ENCODE results near the gene CBX4. TPM values are rescaled to one million over a fixed set of nuclear protein-coding genes. Genes with fewer than 3 reads are reported as not detected.

CBX4 gene
- total and polyA plus RNA-seq, 2 of the 13 experiments (the other 11 are each of a cell fraction or from before 2014, with no cell fraction given): 25.8 to 50.8 TPM

DNA sequence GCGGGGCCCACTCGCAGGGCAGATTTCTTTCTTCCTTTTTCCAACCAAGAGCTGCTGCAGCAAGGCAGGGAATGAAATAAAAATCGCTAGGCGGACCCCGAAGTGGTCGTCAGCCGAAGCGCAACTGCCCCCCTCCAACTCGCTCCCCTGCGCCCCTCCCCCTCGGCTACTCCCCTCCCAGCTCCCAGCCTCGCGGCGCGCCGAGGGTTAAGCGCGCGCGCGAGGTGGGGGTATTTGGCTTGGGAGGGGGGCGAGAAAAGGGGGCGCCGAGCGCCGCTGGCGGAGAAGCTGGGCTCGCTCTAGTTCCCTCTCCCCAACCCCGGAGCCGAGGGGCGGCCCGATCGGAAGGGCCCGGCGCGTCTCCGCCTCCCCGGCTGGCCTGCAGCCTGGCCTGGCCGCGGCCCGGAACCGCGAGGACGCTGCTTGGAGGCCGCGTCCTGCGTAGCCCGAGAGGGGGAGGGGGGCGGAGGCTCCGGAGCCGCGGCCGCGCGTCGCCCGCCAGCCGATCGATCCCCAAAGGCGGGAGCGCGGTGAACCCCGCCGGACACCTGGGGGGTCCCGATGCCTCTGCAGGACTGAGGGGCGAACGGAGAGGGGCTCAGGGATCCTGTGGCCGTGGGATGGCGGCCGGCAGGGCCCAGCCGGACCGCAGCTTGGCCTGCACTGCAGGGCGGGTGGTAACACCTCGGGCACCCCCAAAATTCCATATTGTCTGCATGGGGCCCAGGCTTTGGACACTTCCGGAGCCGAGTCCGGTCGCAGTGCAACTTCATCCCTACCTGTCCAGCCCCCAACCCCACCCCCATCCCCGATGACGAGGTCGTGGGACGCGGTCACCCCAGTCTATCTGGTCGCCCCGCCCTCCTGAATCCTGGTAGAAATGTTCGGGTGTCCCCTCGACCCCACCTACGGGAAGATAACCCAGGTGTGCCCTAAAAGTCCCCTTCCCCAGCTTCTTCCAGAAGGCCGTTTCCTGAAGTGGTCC, 4.9 kb upstream of the CBX4 start (continued):
- TF ChIP-seq TSC22D2 (CRISPR knock-in tag; IDR thresholded peaks at IDR 0.05; ENCODE audit: borderline replicate concordance) (0 out of 2 replicates have a peak, but pooled peaks have one; percentile 56), ATM (IDR thresholded peaks at IDR 0.05; ENCODE audit: borderline replicate concordance) (no peak), ZNF460 (CRISPR knock-in tag; IDR thresholded peaks at IDR 0.05; ENCODE audit: borderline replicate concordance) (no peak), CBX5 (CRISPR knock-in tag; IDR thresholded peaks at IDR 0.05; ENCODE audit: borderline replicate concordance) (0 out of 2 replicates have a peak, but pooled peaks have one; percentile 6), ZNF567 (CRISPR knock-in tag; IDR thresholded peaks at IDR 0.05; ENCODE audit: borderline replicate concordance) (peak; percentile 83; the same call in 1 of the 2 replicates), SIN3A (IDR thresholded peaks at IDR 0.05; ENCODE audit: borderline replicate concordance, low read depth, low read length) (0 out of 2 replicates have a peak, but pooled peaks have one; percentile 48), ZNF761 (CRISPR knock-in tag; conservative IDR thresholded peaks at IDR 0.05) (peak; percentile 91; the same call in 1 of the 2 replicates), GPN1 (CRISPR knock-in tag; IDR thresholded peaks at IDR 0.05; ENCODE audit: borderline replicate concordance) (no peak), GABPB1 (CRISPR knock-in tag; IDR thresholded peaks at IDR 0.05) (peak; percentile 82), ZNF34 (CRISPR knock-in tag; IDR thresholded peaks at IDR 0.05; ENCODE audit: borderline replicate concordance) (0 out of 2 replicates have a peak, but pooled peaks have one; percentile 33), KMT2A (CRISPR knock-in tag; IDR thresholded peaks at IDR 0.05) (no peak), ZNF558 (CRISPR knock-in tag; IDR thresholded peaks at IDR 0.05; ENCODE audit: borderline replicate concordance) (peak; percentile 68; the same call in 1 of the 2 replicates), ZSCAN29 (CRISPR knock-in tag; conservative IDR thresholded peaks at IDR 0.05) (peak; percentile 97), ATF3 (CRISPR knock-in tag; IDR thresholded peaks at IDR 0.05) (peak; percentile 23), ZNF280B (CRISPR knock-in tag; IDR thresholded peaks at IDR 0.05; ENCODE audit: borderline replicate concordance) (no peak; the same call in none of the 2 replicates), REXO4 (CRISPR knock-in tag; IDR thresholded peaks at IDR 0.05; ENCODE audit: borderline replicate concordance) (peak; percentile 74), ZNF224 (CRISPR knock-in tag; IDR thresholded peaks at IDR 0.05) (no peak)
- TF ChIP-seq, protein P1, sequence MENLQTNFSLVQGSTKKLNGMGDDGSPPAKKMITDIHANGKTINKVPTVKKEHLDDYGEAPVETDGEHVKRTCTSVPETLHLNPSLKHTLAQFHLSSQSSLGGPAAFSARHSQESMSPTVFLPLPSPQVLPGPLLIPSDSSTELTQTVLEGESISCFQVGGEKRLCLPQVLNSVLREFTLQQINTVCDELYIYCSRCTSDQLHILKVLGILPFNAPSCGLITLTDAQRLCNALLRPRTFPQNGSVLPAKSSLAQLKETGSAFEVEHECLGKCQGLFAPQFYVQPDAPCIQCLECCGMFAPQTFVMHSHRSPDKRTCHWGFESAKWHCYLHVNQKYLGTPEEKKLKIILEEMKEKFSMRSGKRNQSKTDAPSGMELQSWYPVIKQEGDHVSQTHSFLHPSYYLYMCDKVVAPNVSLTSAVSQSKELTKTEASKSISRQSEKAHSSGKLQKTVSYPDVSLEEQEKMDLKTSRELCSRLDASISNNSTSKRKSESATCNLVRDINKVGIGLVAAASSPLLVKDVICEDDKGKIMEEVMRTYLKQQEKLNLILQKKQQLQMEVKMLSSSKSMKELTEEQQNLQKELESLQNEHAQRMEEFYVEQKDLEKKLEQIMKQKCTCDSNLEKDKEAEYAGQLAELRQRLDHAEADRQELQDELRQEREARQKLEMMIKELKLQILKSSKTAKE (CRISPR knock-in tag; IDR thresholded peaks at IDR 0.05; ENCODE audit: borderline replicate concordance): peak; percentile 53
- TF ChIP-seq, protein P2, sequence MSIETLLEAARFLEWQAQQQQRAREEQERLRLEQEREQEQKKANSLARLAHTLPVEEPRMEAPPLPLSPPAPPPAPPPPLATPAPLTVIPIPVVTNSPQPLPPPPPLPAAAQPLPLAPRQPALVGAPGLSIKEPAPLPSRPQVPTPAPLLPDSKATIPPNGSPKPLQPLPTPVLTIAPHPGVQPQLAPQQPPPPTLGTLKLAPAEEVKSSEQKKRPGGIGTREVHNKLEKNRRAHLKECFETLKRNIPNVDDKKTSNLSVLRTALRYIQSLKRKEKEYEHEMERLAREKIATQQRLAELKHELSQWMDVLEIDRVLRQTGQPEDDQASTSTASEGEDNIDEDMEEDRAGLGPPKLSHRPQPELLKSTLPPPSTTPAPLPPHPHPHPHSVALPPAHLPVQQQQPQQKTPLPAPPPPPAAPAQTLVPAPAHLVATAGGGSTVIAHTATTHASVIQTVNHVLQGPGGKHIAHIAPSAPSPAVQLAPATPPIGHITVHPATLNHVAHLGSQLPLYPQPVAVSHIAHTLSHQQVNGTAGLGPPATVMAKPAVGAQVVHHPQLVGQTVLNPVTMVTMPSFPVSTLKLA (IDR thresholded peaks at IDR 0.05): no peak
